ENCODE measurements around the gene TMEM52B.
"Not testable (repeated sequence)": the region's sequence is repeated elsewhere in the genome, so short reads cannot be mapped to it uniquely, and the experiment has no call there.

Gene TMEM52B

DNA sequence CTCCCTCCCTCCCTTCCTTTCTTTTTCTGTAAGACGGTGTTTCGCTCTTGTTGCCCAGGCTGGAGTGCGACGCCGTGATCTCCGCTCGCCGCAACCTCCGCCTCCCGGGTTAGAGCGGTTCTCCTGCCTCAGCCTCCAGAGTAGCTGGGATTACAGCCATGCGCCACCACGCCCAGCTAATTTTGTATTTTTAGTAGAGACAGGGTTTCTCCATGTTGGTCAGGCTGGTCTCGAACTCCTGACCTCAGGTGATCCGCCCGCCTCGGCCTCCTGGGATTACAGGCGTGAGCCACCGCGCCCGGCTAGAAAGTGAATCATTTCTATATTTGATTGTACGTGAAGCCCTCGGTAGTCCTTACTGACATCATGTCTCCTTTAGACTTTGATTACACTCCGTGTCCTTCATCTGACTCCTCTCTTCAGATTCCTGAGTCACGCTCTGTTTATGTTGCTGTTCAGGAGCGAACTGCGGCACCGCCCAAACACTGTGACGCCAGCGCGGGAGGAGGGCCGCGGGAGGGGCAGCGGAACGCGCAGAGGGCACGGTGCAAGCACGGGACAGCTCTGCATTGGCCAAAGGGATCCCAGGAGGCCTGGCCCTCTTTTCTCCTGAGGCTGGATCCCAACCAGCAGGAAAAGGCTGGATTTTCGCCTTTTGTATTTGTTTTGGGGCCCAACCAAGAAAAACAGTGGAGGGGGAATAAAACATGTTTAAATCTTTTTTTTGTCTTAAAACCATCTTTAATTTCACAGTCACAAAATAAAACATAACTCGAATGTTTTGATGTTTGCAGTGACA lies 33.3 kb downstream of the TMEM52B start:
- peak; percentile 67 to 73 for DNase-seq (ENCODE audit: low read depth in 2 of 2)

DNA sequence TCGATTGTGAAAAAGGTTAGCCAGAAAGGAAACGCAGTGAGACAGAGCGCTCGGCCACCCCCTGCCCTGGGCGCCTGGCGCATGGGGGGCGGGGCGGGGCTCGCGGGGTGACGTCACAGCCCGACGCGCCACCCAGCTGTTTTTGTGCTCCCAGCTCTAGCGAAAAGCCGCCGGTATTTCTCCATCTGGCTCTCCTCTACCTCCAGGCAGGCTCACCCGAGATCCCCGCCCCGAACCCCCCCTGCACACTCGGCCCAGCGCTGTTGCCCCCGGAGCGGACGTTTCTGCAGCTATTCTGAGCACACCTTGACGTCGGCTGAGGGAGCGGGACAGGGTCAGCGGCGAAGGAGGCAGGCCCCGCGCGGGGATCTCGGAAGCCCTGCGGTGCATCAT lies 33.9 kb downstream of the TMEM52B start, which contains the start of gene GABARAPL1:
Gene GABARAPL1 (plus strand): TSS at position 139 of the 393 bp plus-strand sequence. CDS start 253 bp downstream, at position 392.
- peak; percentile 68 to 69 for DNase-seq (ENCODE audit: low read depth in 2 of 2)

DNA sequence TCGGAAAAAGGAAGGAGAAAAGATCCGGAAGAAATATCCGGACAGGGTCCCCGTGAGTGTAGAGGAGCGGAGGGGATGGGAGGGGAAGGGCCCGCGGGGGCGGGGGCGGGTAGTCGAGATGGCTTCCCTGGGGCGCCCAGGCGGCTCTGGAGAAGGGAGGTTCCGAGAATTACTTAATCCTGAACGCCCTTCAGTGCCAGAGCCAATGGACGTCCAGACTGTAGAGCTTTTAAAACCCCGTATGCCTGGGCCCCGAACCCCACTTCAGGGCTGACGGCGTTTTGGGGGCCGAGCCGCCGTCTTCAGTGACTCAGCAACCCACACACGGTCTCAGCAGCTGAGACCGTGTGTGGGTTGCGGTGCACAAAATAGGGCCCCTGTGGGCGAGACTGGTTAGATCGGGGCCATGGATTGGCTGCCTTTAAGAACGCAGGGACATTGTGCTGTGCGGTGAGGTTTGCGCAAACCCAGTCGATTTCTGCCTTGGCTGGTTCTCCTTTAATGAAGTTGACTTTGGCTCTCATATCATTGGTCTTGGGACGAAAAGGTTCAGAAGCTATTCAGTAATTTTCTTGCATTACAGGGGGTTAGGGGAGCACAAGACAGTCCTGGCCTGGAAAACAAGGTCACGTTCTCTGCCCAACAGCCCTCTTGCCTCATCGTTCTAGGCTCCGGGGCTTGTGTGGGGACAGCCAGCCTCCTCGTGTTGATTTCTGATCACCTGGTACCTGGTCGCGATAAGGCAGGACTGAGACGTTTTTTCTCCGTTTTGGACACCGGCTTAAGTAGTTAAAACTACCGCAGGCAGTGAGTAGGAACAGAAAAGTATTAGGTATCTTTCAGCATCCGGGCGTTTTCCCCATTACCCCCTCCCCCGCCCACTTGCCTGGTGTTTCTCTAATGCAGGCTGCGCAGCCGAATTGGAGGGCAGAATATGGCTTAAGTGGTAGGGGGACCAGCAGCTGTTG lies 34.6 kb downstream of the TMEM52B start:
- peak; percentile 54 to 56 for DNase-seq (ENCODE audit: low read depth in 2 of 2)

DNA sequence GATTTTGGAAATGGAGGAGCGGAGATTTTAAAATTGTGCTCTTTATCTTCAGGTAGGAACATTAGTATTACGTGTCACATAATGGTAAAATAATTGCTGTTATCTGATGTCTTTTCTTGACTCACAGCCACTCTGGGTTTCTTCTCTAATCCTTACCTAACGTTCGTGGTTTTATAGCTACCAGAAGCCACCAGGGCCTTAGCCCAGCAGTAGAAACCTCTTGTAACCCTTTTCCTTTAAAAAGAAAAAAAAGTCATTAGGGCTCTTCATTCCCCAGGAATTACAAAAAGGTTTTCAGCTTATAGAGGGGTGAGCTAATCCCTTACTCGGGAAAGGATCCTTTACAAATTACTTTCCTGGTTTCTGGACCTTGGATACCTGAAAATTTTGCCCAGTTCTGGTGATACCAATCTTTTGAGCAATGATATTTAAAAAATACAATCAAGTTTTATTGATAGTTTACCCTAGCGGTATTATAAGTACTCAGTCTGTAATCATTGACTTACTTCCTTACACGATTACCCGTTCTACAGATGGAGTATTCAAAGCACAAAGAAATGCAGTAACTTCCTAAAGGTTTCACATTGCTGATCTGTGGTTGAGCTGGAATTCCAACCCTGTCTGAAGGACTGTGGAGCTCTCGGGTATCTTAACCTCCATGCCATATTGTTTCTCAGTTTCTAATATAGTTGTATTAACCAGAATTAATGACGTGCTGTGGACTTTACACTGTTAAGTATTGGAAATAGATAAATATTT lies 35.5 kb downstream of the TMEM52B start:
- no peak for DNase-seq (ENCODE audit: low read depth in 2 of 2)

DNA sequence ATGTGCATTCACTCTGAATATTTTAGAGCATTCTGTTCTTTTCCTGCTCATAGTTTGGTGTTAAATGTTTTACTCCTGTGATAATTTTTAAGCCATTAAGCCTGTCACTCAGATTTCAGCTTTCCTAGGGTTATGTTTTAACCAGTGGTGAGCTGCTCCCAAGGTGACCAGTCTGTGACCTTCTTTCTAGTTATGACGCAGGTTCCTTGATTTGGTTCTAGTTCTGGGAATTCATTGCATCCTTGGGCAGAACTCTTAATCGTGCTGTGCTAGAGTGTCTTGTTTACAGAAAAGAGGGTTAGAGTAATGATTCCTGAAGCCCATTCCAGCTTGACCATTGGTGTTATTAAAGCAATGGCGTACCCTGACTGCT lies 36.0 kb downstream of the TMEM52B start:
- no peak for DNase-seq (ENCODE audit: low read depth in 2 of 2)

DNA sequence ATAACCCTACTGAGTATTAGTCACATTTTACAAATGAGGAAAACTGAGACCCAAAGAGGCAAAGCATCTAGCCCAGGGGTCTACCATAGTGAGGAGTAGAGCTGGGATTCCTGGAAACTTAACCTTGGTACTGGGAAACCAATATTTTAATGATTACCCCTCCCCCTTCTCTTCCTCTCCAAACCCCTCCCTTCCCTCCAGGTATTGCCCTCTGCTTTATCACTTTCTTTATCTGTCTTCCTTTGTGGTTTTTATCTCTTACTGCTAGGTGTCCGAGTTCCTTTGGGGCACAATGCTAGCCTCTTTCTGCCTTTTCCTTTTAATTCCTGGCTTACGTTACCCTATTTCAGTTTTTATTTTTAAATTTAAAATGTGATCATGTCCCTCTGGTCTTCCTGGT lies 36.6 kb downstream of the TMEM52B start:
- no peak for DNase-seq (ENCODE audit: low read depth in 2 of 2)

DNA sequence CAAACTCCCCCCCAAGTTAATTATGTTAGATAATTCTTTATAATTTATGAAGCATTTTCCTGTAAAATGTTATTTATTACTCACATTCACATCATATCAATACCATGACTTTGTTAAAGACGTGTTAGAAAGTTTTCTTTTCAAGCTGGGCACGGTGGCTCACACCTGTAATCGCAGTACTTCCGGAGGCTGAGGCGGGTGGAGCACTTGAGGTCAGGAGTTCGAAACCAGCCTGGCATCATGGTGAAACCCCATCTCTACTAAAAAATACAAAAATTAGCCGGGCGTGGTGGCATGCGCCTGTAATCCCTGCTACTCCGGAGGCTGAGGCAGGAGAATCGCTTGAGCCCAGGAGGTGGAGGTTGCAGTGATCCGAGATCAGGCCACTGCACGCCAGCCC lies 37.1 kb downstream of the TMEM52B start:
- DNase-seq (ENCODE audit: low read depth in 2 of 2), result not testable (repeated sequence)

DNA sequence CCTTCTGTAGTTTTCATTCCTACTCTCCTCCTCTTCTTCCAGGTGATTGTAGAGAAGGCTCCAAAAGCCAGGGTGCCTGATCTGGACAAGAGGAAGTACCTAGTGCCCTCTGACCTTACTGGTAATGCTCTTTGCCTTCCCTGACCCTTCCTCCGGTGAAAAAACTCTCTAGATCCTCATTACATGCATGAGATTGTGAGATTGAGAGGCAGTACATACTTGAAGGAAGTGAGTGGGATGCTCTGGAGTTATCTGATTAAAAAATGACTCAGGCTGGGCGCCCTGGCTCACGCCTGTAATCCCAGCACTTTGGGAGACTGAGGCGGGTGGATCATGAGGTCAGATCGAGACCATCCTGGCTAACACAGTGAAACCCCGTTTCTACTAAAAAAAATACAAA lies 39.2 kb downstream of the TMEM52B start:
- DNase-seq (ENCODE audit: low read depth in 2 of 2), result no peak

DNA sequence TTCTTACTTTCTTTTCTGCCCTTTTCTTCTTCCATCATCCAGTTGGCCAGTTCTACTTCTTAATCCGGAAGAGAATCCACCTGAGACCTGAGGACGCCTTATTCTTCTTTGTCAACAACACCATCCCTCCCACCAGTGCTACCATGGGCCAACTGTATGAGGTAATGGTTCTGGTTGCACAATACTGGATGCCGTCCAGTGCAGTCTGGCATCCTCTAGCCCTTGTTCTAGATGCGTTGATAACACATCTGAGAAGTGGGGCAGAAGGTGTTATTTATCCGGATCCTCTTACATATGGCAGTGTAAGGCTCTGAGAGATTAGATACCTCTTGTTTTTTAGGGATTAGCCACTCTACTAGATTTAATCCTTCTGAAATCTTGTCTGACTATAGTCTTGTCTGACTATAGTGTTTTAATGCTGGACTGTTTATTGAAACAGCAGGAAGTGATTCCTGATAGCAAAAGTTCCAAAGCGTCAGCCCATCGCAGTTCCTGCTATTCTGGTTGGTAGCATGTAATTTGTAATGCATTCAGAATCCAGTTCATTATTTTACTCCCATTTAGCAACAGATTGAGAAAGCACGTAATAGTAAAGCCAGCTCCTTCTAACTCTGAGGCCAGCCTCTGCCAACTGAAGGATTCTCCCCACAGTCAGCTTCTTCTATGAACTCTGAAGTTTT lies 41.7 kb downstream of the TMEM52B start:
- DNase-seq (ENCODE audit: low read depth in 2 of 2), result no peak

DNA sequence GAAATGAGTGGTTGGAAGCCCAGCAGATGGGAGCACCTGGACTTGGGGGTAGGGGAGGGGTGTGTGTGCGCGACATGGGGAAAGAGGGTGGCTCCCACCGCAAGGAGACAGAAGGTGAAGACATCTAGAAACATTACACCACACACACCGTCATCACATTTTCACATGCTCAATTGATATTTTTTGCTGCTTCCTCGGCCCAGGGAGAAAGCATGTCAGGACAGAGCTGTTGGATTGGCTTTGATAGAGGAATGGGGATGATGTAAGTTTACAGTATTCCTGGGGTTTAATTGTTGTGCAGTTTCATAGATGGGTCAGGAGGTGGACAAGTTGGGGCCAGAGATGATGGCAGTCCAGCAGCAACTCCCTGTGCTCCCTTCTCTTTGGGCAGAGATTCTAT lies 43.0 kb downstream of the TMEM52B start:
- no peak for DNase-seq (ENCODE audit: low read depth in 2 of 2)

DNA sequence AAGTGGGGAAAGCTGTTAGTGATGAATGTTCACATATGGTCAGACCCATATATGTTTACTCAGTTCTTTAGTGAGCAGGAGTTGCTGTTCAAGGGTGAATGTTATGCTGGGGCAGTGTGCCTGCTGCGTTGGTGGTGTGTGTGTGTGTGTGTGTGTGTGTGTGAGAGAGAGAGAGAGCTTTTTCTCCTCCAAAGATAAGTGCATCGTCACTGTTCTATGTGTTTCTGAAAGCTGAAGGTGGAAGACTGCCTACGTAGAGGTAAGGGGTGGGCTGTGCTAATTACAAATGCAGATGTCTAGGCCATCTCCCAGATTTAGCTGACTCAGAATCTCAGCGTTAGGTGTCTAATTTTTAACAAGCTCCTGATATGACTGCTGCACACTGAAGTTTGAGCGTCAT lies 44.4 kb downstream of the TMEM52B start:
- DNase-seq (ENCODE audit: low read depth in 2 of 2), result no peak

DNA sequence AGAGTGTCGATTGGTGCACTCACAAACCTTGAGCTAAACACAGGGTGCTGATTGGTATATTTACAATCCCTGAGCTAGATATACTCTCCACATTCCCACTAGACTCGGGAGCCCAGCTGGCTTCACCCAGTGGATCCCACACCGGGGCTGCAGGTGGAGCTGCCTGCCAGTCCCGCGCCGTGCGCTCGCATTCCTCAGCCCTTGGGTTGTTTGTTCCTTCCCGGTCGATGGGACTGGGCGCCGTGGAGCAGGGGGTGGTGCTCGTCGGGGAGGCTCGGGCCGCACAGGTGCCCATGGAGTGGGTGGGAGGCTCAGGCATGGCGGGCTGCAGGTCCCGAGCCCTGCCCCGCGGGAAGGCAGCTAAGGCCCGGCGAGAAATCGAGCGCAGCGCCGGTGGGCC lies 46.6 kb downstream of the TMEM52B start:
- DNase-seq (ENCODE audit: low read depth in 2 of 2), result not testable (repeated sequence)

DNA sequence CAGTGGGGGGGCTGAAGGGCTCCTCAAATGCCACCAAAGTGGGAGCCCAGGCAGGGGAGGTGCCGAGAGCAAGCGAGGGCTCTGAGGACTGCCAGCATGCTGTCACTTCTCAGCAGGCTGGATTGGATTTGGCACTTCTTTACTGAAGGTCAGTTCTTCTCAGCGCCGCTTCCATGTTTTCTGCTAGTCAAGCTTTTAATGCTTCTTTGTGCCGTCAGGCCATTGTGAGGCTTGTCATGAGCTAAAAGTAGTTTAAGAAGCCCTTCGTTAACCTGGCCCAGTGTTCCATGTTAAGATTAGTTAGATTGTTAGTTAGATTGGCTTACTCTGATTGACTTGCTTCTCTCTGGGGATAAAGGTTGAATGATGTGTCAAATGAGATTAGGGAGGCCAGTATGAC lies 47.3 kb downstream of the TMEM52B start:
- no peak for DNase-seq (ENCODE audit: low read depth in 2 of 2)

DNA sequence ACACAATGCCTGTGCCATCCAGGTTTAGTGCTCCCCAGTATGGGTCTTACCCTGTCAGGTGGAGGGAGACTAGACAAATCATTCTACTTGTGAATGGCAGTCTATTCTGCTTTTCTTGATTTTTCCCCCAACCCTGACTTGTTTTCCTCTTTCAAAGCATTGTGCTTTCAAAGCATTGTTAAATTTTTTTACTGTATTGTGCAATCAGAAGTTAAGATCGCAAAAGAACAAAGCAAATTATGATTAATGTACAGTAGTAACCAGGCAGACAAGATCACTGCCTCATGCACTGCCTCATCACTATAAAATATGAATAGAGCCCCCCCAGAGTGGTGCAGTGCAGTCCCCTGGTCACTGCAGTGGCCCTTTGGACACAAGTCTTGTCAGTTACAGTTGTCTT lies 47.9 kb downstream of the TMEM52B start:
- no peak for DNase-seq (ENCODE audit: low read depth in 2 of 2)

DNA sequence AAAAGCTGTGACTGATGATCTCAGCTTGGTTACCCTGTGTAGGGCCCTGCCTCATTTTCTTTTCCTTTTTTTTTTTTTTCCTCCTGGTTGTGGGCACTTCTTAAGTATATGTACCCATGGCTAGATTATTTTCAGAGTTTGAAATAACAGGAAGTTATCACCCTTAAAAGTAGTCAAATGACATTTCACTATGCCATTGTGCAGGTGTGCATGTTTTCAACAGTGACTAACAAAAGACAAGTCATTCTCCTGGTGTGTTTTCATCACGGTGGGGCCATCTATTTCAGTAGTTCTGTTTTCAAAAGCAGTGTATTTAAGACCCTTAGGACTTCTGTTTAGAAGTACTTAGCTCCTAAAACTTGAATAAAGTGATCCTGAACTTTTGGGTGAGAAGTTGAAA lies 48.8 kb downstream of the TMEM52B start:
- DNase-seq (ENCODE audit: low read depth in 2 of 2), result no peak

DNA sequence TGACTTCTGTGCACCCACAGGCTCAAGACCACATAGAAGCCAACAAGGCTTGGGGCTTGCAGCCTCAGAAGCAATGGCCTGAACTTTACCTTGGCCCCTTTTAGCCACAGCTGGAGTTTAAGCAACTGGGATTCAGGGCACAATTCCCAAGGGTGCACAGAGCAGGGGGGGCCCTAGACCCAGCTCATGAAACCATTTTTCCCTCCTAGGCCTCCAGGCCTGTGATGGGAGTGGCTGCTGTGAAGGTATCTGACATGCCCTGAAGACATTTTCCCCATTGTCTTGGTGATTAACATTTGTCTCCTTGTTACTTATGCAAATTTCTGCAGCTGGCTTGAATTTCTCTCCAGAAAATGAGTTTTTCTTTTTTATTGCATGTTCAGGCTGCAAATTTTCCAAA lies 55.7 kb downstream of the TMEM52B start:
- DNase-seq (ENCODE audit: low read depth in 2 of 2), result no peak

DNA sequence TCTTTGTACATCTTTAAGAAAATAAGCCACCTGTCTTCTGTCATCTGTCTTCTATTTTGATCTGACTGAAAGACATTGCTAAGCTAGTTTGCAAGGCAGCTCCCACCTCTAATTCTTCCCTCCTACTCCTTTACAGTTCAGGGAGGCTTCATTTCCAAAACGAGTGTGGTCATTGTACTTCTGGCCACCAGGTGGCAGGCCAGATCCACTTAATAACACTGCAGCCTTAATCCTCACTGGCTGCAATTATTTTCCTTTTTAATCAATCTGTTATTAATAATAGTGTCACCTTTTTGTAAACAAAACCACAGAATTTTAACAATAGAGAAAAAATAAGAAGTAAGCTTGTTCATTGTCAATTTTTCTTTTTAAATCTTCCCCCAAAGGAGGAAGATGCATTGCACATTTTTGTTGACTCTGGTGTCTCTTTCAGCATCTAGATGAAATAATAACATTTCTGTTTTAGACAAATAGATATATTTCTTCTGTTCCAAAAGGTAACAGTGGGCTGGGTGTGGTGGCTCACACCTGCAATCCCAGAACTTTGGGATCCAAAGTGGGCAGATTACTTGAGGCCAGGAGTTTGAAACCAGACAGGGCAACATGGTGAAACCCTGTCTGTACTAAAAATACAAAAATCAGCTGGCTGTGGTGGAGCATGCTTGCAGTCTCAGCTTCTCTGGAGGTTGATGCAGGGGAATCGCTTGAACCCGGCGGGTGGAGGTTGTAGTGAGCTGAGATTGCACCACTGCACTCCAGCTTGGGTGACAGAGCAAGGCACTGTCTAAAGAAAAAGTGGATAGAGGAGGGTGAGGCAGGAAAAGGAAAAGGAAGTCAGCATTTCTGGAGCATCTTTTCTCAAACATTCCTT lies 57.2 kb downstream of the TMEM52B start:
- peak; percentile 27 to 30 for DNase-seq (ENCODE audit: low read depth in 2 of 2)

DNA sequence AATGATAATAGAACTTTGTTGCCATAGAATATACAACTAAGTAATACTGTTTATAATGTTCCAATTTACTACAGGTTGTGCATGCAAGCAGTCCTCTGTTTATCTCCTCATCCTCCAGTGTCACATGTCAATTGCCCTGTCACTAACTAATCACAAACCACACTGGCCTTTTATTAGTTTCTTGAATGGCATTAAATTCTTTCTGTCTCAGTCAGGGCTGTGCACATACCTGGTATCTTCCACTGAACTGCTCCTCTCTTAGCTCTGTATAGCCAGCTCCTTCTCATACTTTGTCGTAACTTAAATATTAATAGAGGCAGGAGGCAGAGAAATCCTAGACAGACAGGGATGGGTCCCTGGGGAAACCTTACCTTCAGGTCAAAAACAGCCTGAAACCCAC lies 57.9 kb downstream of the TMEM52B start:
- no peak for DNase-seq (ENCODE audit: low read depth in 2 of 2)

DNA sequence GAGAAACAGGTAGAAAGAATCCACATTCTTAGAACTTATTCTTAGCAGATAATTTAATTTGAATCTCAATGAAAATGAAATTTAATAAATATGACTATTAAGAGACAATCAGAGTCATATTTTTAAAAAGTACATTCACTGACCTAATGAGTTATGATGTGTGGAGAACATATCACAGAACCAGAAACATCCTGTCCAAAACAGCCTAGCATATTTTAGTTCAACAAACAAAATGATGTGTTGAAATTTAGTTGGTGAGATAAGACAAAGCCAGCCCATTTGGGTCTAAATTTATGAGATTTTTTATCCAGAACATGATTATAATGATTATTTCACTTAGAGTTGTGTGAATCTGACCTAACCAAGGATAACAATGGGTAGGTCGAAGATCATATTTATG lies 59.7 kb downstream of the TMEM52B start:
- DNase-seq (ENCODE audit: low read depth in 2 of 2), result no peak

DNA sequence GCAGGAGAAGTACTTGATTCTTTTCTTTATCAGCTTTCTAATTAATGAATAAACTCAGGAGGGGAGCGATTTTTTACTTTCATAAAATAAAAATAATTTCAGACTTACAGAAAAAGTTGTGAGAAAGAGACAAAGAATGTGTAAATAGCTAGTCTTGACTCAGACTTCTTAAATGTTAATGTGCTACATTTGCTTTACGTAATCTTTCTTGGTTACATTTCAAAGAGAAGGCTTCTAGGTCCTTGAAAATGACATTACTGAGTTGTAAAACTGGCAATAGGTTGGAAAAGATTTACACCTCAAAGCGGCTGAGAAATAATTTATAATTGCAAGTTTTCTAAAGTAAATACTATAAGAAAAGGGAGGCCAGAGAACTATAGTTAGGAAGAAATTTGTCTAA lies 62.5 kb downstream of the TMEM52B start:
- no peak for DNase-seq (ENCODE audit: low read depth in 2 of 2)
